DMS79 (cell line): ENCODE data around the gene SELENOI.
"Not testable (repeated sequence)": the region's sequence is repeated elsewhere in the genome, so short reads cannot be mapped to it uniquely, and the experiment has no call there.

Experiments used
- DNase-seq: peaks from one replicate; lab custom pipeline; 2025; lab: John Stamatoyannopoulos, UW

The SELENOI gene

DNA sequence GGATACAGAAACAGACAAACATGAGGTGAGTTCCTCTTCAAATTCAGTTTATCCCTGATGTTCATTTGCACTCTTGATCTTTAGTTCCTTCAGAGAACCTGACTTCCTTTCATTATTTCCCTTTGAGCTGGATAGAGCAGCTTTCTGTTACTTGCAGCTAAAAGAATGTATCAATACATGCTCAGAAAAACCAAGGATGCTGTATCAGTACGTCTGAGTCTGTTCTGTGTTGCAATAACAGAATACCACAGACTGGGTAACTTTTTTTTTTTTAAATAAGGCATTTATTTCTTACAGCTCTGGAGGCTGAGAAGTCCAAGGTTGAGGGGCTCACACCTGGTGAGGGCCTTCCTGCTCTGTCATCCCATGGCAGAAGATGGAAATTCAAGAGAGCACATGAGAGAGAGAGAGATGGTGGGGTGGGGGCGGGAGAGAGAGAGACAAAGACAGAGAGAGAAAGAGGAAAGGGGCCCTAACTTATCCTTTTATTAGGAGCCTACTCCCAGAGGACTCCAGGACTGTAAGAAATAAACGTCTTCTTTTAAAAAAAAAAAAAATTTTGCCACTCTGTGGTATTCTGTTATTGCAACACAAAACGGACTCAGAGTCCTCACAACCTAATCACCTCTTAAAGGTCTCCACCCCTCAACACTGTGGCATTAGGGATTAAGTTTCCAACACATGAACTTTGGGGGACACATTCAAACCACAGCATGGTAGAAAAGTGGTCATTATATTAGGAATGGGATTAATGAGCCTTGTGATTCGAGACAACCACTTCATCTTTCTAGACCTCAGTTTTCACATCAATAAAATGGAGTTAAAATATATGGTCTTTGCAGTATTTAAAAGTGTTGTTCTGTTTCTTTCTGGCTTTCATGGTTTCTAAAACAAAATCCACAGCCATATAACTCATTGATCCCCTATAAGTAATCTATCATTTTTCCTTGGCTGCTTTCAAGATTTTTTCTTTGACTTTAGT, 18.4 kb upstream of the SELENOI start:
- no peak for DNase-seq

- DNase-seq, result not testable (repeated sequence)
Observed at GRCh38 chr2:26329083-26329482, 16.9 kb upstream of the SELENOI start.

- peak; percentile 39 for DNase-seq
Observed at GRCh38 chr2:26330114-26330549, 15.8 kb upstream of the SELENOI start.

DNA sequence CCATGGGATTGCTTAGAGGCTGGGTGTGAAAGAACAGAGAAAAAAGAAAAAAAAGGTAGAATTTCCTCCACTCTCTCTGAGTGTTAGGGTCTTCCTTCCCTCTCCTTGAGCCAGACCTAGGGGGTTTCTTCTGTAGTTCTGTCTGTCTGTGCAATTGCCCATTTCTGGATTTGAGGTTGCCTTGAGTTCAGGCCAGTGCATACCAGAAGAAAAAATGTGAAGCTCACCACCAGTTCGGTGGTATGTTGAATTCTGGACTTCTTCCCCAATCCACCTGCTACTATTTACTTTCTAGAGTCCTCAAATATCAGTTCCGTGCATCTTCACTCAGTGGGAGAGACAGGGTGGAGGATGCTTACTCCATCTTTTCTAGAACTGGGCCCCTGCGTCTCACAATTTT, 15.3 kb upstream of the SELENOI start:
- no peak for DNase-seq

GRCh38 chr2:26331321-26331720, 14.6 kb upstream of the SELENOI start:
- DNase-seq, result not testable (repeated sequence)

DNA sequence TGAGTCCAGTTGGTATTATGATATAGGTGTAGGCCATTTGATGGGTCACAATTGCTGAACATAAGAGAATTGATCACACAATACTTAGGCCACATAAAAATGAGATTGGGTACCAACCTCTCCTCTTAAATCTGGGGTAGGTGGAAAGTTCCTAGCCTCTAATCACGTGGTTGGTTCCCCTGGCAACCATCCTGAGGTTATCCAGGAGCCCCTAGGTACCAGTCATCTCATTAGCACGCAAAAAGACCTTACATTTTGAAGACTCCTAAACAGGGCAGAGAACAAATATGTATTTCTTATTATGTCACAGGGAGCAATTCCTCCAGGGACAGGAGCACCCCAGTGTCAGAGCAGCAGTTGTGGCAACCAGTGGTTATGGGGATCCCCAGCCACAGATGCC, 12.7 kb upstream of the SELENOI start:
- no peak for DNase-seq

DNA sequence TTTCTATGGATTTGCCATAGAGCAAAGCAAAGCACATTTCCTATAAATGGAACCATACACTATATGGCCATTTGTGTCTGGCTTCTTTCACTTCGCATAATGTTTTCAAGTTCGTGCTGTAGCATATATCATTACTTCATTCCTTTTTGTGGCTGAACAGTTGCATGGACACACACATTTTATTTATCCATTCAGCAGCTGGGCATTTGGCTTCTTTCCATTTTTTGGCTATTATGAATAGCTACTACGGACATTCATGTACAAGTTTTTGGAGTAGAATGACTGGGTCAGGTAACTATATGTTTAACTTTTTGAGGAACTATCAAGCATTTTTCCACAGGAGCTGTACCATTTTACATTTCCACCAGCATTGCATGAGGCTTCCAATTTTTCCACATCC, 10.7 kb upstream of the SELENOI start:
- DNase-seq, result no peak

DNA sequence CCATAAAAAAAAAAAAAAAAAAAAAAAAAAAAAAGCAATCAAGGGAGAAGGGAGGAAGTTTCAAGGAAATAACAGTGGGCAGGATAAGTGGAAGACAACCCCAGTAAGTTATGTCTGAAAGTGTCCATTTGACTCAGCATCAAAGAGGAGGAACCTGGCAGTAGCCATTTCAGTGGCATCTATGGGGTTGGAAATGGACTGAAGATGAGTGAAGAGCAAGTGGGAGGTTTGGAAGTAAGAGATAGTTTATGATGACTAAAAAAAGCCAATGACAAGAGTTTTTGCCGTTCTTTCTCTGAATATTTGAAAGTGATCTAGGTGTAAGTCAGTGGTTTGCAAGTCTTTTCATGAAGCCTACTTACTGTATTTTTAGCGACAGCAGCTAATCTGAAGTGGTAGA, 9.2 kb upstream of the SELENOI start:
- no peak for DNase-seq

DNA sequence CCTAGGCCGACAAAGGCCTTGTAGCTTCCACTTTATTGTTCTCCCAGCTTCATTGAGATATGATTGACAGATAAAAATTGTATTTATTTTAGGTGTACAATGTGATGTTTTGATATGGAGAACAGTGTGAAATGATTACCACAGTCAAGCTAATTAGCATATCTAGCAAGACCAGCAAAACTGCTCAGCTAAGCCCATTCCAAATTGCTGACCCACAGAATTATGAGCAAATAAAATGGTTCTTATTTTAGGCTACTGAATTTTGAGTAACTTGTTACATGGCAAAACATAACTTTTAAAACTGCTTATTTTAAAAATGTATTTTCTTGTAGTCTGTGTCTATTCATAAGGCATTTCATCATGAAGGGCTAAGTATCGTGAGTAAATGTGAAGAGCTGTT, 8.6 kb upstream of the SELENOI start:
- no peak for DNase-seq

GRCh38 chr2:26340831-26341230, 5.1 kb upstream of the SELENOI start:
- no peak for DNase-seq

- DNase-seq, result no peak
Observed at GRCh38 chr2:26344581-26345282, 1.2 kb upstream of the SELENOI start.

GRCh38 chr2:26345283-26345544, 729 bp upstream of the SELENOI start:
- no peak for DNase-seq

- peak; percentile 56 for DNase-seq
Observed at GRCh38 chr2:26346454-26347053, 611 bp downstream of the SELENOI start, which contains the start of gene ADGRF3. Gene ADGRF3 (minus strand): TSS chr2:26346789. CDS start chr2:26346234, 555 bp downstream.

DNA sequence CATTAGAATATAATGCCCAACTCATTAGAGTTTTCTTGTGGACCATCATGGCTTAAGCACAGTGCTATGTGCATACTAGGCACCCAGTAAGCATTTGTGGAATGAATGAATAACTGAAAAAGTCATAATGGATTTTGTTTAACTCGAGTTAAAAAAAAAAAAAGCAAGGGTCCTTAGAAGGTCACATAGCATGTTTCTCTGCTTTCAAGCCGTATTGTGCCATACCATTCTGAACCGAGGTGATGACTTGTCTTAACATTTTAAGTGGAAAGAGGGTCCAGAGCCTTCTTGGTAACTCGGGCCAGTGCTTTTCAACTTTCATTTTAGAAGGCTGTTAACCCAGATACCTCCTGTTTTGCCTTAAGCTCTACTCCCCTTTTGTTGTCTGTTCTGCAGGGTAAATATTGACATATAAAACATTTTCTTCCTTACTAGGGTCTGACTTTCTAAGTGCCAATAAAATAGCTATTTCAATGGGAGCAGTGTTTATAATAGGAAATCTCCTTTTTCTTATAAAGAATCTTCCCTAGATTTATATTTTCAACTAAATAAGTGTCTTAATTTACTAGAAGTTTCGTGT, 1.4 kb downstream of the SELENOI start:
- no peak for DNase-seq

- DNase-seq, result no peak
Observed at GRCh38 chr2:26349690-26350089, 3.7 kb downstream of the SELENOI start.

DNA sequence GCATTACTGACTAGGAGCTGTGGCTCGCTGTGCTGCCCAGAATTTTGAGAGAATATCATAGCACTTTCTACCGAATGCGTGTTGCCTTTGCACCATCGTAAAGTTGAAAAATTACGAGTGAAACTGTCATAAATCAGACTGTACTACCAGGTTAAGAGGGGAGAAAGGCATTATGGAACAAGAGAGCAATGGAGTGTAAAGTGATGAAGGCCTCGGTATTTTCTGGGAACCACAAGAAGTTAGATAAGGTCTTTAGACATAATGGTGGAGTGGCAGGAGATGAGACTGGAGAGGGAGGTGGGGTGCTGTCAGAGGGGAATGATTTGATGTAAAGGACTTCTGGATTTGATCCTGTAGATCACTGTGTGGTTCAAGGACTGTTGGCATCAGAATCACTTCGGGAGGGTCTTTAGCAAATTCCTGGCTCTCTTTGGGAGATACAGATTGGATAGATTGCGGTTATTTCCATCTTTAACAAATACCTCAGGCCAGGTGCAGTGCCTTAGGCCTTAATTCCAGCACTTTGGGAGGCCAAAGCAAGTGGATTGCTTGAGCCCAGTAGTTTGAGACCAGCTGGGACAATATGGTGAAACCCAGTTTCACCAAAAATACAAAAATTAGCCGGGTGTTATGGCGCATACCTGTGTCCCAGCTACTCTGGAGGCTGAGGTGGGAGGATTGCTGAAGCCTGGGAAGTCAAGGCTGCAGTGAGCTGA, 5.6 kb downstream of the SELENOI start:
- DNase-seq, result no peak

DNA sequence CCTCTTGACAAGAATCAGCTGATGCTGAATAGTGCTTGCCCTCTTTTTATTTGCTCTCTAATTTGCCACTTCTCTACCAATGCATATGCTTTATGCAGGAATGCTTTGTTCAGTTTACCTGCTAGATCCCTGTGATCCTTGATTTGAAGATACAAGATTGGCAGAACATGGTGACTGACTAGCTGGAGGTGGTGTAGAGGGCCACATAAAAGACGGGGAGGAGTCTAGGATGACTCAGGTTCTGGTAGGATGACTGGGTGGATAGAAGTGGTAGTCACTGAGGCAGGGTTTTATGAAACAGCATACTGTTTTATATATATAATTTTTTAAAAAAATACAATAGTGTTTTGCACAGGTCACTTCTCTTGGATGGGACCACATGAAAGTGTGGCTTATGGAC, 6.9 kb downstream of the SELENOI start:
- no peak for DNase-seq

GRCh38 chr2:26354469-26354868, 8.5 kb downstream of the SELENOI start:
- not testable (repeated sequence) for DNase-seq

GRCh38 chr2:26355038-26355995, 9.4 kb downstream of the SELENOI start:
- DNase-seq, result peak; percentile 78

- no peak for DNase-seq
Observed at GRCh38 chr2:26356111-26356510, 10.2 kb downstream of the SELENOI start.

GRCh38 chr2:26356771-26357170, 10.8 kb downstream of the SELENOI start:
- no peak for DNase-seq
